Measurements from ENCODE around the gene CNIH2. TPM values are rescaled to one million over a fixed set of nuclear protein-coding genes. Genes with fewer than 3 reads are reported as not detected.

CNIH2 gene
- total and polyA plus RNA-seq, 2 of the 13 experiments (the other 11 are each of a cell fraction or from before 2014, with no cell fraction given) = 0.60 to 0.69 TPM

DNA sequence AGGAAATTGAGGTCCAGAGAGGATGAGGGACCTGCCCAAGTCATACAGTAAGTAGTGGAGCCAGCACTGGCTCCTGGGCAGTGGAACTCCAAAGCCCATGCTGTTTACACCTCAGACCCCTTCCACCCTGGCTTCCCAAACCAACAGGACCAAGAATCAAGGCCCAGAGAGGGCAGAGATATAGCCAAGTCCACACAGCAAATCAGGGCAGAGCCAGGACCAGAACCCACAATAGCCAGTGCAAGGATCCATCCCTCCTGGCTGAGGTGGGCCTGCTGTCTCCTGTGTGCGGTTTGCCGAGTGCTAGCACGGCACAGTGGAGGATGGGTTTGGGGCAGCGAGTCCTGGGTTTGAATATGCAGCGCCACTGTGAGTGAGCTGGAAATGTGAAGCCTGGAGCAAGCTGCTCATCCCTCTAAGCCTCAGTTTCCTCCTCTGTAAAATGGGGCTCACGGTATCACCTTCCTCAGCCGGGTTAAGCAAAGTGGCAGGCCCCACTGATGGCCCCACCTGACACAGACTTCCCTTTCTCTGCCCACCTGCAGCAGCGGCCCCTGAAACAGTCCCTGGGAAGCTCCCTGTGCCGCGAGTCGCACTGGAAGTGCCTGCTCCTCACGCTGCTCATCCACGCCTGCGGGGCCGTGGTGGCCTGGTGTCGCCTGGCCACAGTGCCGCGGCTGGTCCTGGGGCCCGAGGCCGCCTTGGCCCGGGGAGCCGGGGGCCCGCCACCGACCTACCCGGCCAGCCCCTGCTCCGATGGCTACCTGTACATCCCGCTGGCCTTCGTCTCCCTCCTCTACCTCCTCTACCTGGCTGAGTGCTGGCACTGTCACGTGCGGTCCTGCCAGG is 16.0 kb downstream of the CNIH2 start:
- no peak overlapping the region for H3K27ac ChIP-seq (ENCODE audit: extremely low read length, insufficient read depth, low read length)
- peaks cover 3 to 40% of the 10 kb centered on the region in 2 experiments; a peak in 4 of 5 replicates for H3K27me3 ChIP-seq (ENCODE audit: control insufficient read depth in 1 of 2, insufficient read depth in 2 of 2, low read length in 2 of 2)
- no peak overlapping the region for H3K4me2 ChIP-seq (ENCODE audit: low read depth, low read length)
- in situ Hi-C loops (cut with HindIII; ENCODE audit: extremely low pct_ligation_motif_present, low pct_unique_long_range_greater_than_20kb) = loop anchor here (5.0 kb wide), 1 partner anchor 33 kb away; no protein-coding TSS in a partner anchor
- TF ChIP-seq ZNF737 (CRISPR knock-in tag; IDR thresholded peaks at IDR 0.05; ENCODE audit: borderline replicate concordance) (no peak), TRIM24 (CRISPR knock-in tag; IDR thresholded peaks at IDR 0.05) (no peak), SPEN (CRISPR knock-in tag; IDR thresholded peaks at IDR 0.05; ENCODE audit: low read depth) (no peak), ARNTL (CRISPR knock-in tag; IDR thresholded peaks at IDR 0.05) (no peak), HNRNPLL (IDR thresholded peaks at IDR 0.05; ENCODE audit: low read depth, low read length, poor library complexity, severe bottlenecking) (no peak), ZNF615 (CRISPR knock-in tag; IDR thresholded peaks at IDR 0.05; ENCODE audit: borderline replicate concordance) (no peak), STAG1 (CRISPR knock-in tag; IDR thresholded peaks at IDR 0.05) (no peak), MEIS1 (CRISPR knock-in tag; IDR thresholded peaks at IDR 0.05; ENCODE audit: borderline replicate concordance) (no peak), TEAD2 (CRISPR knock-in tag; IDR thresholded peaks at IDR 0.05) (no peak), WIZ (CRISPR knock-in tag; IDR thresholded peaks at IDR 0.05) (no peak), ZNF768 (CRISPR knock-in tag; IDR thresholded peaks at IDR 0.05) (peak; percentile 89), ZNF629 (CRISPR knock-in tag; conservative IDR thresholded peaks at IDR 0.05) (0 out of 2 replicates have a peak, but pooled peaks have one; percentile 43)
- TF ChIP-seq, protein P1, sequence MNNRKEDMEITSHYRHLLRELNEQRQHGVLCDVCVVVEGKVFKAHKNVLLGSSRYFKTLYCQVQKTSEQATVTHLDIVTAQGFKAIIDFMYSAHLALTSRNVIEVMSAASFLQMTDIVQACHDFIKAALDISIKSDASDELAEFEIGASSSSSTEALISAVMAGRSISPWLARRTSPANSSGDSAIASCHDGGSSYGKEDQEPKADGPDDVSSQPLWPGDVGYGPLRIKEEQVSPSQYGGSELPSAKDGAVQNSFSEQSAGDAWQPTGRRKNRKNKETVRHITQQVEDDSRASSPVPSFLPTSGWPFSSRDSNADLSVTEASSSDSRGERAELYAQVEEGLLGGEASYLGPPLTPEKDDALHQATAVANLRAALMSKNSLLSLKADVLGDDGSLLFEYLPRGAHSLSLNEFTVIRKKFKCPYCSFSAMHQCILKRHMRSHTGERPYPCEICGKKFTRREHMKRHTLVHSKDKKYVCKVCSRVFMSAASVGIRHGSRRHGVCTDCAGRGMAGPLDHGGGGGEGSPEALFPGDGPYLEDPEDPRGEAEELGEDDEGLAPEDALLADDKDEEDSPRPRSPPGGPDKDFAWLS (CRISPR knock-in tag; IDR thresholded peaks at IDR 0.05; ENCODE audit: borderline replicate concordance) = no peak
- TF ChIP-seq, protein P2, sequence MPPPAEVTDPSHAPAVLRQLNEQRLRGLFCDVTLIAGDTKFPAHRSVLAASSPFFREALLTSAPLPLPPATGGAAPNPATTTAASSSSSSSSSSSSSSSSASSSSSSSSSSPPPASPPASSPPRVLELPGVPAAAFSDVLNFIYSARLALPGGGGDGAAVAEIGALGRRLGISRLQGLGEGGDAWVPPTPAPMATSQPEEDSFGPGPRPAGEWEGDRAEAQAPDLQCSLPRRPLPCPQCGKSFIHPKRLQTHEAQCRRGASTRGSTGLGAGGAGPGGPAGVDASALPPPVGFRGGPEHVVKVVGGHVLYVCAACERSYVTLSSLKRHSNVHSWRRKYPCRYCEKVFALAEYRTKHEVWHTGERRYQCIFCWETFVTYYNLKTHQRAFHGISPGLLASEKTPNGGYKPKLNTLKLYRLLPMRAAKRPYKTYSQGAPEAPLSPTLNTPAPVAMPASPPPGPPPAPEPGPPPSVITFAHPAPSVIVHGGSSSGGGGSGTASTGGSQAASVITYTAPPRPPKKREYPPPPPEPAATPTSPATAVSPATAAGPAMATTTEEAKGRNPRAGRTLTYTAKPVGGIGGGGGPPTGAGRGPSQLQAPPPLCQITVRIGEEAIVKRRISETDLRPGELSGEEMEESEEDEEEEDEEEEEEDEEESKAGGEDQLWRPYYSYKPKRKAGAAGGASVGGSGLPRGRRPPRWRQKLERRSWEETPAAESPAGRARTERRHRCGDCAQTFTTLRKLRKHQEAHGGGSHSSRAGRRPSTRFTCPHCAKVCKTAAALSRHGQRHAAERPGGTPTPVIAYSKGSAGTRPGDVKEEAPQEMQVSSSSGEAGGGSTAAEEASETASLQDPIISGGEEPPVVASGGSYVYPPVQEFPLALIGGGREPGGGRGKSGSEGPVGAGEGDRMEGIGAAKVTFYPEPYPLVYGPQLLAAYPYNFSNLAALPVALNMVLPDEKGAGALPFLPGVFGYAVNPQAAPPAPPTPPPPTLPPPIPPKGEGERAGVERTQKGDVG (CRISPR knock-in tag; IDR thresholded peaks at IDR 0.05; ENCODE audit: borderline replicate concordance) = no peak
- intact Hi-C loops (cut with micrococcal nuclease; ENCODE audit: unreplicated experiment) = no loop called here
- no peak for ATAC-seq
- no peak overlapping the region for H2AFZ ChIP-seq (ENCODE audit: low read length)
- no peaks in the 10 kb centered on the region for H4K20me1 ChIP-seq (ENCODE audit: insufficient read depth, low read length)
- ChIA-PET CTCF (ENCODE audit: low intra/inter-chr PET ratio, low total read pairs) (no interaction called here), POLR2A (no interaction called here)
- DNase-seq (ENCODE audit: low spot score) = no peak
- BruUV-seq (replicated peaks) = no TSS peak
- no peak for FAIRE-seq
- no peak overlapping the region for H3K4me3 ChIP-seq (replicated peaks in 1 of 3; ENCODE audit: insufficient read depth in 1 of 3, low read depth in 2 of 3, low read length in 3 of 3)
- WGBS (ENCODE audit: low lambda C conversion rate) = 52% methylated on average over 13 of the region's 30 CpGs
- H3K9ac ChIP-seq (ENCODE audit: insufficient read depth, low read depth, low read length) = no peak overlapping the region
- H3K36me3 ChIP-seq (replicated peaks in 1 of 2; ENCODE audit: control insufficient read depth in 1 of 2, insufficient read depth in 2 of 2, low read length in 2 of 2) = no peaks in the 10 kb centered on the region
- H3K4me1 ChIP-seq (ENCODE audit: insufficient read depth, low read length) = peaks cover 36% of the 10 kb centered on the region
- H3K9me3 ChIP-seq (ENCODE audit: low read length) = no peaks in the 10 kb centered on the region
- no peaks in the 10 kb centered on the region for H3K79me2 ChIP-seq (ENCODE audit: insufficient read depth, low read length)

Measured in HepG2 (cell line).